WI38 (cell line): ENCODE results near the gene BATF.

Experiments used
- H3K4me3 ChIP-seq: 2 replicates; pipeline ENCODE4 v1.5.1; 2011; ENCODE audit warnings: low read depth, mild to moderate bottlenecking, control low read depth, low read length
- TF ChIP-seq, protein P1 (sequence below): IDR thresholded peaks from 2 replicates; pipeline ENCODE4 v1.5.1; 2012; ENCODE audit warnings: low read depth, mild to moderate bottlenecking, control low read depth, low read length

Gene BATF

DNA sequence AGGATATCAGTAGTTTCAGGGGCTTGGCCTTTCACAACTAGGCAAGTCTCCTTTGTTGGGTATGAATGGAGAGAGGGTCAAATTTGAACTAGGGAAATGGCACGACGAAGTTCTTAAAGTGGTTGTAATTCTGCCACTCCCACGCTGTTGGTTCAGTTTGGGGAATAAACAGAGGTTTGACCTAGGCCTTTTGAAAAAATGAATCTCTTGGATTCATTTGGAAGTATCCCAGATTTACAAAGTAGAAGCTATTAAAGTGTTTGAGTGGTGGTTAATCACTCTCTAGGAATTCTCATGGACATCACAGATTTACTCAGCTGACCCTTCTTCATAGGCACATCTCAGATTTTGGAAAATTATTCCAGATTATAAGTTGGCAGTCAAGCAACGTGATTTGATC lies 14.8 kb downstream of the BATF start:
- no peak overlapping the region for H3K4me3 ChIP-seq
- TF ChIP-seq, protein P1, sequence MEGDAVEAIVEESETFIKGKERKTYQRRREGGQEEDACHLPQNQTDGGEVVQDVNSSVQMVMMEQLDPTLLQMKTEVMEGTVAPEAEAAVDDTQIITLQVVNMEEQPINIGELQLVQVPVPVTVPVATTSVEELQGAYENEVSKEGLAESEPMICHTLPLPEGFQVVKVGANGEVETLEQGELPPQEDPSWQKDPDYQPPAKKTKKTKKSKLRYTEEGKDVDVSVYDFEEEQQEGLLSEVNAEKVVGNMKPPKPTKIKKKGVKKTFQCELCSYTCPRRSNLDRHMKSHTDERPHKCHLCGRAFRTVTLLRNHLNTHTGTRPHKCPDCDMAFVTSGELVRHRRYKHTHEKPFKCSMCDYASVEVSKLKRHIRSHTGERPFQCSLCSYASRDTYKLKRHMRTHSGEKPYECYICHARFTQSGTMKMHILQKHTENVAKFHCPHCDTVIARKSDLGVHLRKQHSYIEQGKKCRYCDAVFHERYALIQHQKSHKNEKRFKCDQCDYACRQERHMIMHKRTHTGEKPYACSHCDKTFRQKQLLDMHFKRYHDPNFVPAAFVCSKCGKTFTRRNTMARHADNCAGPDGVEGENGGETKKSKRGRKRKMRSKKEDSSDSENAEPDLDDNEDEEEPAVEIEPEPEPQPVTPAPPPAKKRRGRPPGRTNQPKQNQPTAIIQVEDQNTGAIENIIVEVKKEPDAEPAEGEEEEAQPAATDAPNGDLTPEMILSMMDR = no peak

DNA sequence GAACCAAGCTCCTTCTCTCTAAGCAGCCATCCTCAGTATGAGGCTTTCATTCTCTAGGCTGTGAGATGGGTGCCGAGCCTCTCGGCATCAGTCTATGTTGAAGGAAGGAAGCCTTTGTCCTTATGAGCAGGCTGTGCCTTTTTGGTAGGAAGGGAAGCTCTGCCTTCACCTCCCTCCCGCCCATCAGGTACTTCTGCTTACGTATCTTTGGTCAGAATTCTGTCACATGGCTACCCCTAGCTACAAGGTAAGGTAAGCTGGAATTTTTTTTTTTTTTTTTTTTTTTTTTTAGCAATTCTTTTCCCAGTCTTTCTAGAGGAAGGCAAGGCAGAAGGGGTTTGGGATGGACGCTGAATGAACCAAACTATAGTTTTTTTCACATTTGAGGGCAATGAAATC lies 16.9 kb downstream of the BATF start:
- H3K4me3 ChIP-seq = no peak overlapping the region
- TF ChIP-seq, protein P1 = no peak

GRCh38 chr14:75539561-75540478 lies 17.6 kb downstream of the BATF start:
- H3K4me3 ChIP-seq = no peak overlapping the region
- TF ChIP-seq, protein P1 = no peak

DNA sequence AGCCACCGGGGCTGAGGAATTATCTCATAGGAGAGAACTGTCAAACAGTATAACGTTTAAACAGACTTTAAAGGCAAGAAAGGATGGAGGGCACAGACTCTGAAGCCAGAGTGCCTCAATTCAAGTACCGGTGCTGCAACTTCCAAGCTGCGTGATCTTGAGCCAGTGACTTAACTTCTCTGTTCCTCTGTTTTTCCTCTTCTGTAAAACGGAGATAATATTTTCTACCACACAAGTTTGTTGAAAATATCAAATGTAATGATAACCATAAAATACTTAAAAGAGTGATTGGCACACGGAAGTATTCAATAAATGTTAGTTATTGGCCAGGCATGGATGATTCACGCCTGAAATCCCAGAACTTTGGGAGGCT lies 18.2 kb downstream of the BATF start:
- TF ChIP-seq, protein P1 = no peak
- H3K4me3 ChIP-seq = no peak overlapping the region

DNA sequence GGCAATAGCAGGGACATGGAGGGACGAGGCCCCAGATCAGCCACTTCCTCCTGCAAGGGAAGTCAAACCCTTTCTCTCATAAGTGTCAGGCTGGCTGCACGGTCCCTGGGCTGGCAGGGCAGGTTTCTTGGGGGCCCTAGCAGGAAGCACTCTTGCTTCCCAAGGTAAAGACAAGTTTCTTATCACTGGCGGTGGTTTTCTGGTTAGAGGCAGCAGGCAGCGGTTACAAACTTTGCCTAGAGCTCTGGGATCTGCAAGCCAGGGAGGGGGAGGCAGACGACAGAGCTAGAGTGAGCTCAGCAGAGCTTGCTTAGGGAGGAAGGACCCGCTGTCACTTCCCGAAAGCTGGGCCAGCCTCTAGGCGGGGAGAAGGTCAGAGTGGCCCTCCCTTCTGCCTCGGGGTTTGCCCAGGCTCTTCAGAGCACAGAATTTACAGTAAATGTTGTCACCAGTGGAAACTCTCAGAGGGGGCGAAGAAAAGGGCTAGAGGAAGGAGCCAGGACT lies 20.4 kb downstream of the BATF start:
- H3K4me3 ChIP-seq = no peak overlapping the region
- TF ChIP-seq, protein P1 = no peak

DNA sequence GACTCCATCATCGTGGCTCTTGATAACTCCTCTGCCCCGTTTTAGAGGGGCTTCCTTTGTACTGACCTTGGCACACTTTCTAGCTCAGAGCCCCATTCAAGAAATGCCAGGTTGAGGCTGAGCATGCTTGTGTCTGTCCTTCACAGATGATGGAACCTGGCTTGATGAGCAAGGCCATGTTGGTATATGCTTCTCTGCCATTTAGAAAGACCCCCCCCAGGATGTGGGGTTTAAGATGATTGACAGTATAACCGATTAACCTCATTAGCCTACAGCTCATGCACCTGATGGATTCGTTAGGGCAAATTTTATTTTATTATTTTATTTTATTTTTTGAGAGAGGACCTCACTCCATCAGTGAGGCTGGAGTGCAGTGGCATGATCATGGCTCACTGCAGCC lies 21.0 kb downstream of the BATF start:
- no peak overlapping the region for H3K4me3 ChIP-seq
- TF ChIP-seq, protein P1 = no peak

GRCh38 chr14:75543786-75544185 lies 21.5 kb downstream of the BATF start:
- TF ChIP-seq, protein P1 = no peak
- no peak overlapping the region for H3K4me3 ChIP-seq
